GM15510 (cell line): ENCODE results near the gene HOXB6.

Source experiments
- POLR2A ChIP-seq: IDR thresholded peaks from 3 replicates; pipeline ENCODE4 v1.6.1; 2011; ENCODE audit warnings: borderline replicate concordance; ENCODE audit not compliant: insufficient read length; ENCODE audit errors: extremely low read depth

The HOXB6 gene

DNA sequence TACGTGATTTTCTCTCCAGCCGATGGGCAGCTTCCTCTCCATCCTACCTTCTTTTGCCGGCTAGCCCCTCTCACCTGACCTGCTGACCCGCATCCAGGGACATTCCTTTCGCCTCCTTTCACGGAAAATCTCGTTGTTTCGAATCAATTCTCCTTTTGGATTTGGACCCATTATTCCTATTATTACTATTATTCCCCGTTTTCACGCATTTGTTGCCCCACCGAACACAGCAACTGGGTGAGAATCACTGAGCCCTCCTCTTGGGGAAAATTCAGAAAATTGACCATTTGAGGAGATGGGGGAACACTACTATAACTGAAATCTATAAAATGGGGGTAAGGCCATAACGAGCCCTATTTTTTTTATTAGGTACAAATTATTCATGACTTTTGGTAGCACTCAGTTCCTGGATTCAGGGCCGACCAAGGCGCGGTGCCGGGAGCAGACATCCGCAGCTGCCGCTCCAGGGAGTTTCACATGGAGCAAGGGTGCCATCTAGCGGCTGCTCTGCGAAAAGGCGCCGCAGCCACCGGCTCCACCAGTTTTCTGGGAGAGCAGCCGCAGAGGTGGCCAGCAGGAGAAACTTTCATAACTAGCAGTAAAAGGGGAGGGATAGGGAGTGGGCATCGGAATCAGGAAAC lies 13.6 kb upstream of the HOXB6 start:
- no peak for TF ChIP-seq POLR2A

DNA sequence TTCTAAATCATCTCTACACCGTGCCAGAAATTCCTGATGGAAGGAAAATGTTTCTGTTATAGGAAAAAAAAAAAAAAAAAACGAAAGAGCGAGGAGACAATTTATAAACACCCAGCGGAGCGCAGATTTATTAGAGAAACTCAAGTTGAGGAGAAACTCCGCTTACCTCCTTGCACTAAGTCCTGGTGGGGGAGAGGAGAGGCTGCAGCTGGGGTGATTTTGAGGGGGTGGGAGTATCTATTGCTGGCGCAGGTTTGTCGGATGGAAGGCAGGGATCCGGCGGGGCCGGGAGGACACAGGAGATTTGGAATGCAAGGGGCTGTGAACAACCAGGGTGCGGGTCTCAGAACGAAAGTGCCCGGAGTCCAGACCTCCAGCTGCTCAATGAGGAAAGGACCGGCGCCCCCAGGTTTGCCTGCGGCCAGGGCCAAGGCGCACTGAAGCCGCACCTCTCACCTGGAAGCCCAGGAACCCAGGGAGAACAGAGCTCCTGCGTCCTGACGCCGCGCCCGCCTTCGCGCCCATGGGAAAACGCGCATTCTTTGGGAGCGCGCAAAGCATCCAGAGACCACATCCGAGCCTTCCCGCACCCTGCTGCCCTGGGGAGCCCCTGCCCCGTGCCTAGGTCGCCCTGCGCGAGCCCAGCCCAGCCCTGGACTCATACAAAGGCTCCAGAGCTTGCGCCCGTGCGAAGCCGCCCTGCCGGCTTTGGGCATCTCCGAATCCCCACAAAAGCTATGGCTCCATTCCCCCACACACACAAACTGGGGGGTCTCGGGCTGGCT lies 12.9 kb upstream of the HOXB6 start:
- no peak for TF ChIP-seq POLR2A

DNA sequence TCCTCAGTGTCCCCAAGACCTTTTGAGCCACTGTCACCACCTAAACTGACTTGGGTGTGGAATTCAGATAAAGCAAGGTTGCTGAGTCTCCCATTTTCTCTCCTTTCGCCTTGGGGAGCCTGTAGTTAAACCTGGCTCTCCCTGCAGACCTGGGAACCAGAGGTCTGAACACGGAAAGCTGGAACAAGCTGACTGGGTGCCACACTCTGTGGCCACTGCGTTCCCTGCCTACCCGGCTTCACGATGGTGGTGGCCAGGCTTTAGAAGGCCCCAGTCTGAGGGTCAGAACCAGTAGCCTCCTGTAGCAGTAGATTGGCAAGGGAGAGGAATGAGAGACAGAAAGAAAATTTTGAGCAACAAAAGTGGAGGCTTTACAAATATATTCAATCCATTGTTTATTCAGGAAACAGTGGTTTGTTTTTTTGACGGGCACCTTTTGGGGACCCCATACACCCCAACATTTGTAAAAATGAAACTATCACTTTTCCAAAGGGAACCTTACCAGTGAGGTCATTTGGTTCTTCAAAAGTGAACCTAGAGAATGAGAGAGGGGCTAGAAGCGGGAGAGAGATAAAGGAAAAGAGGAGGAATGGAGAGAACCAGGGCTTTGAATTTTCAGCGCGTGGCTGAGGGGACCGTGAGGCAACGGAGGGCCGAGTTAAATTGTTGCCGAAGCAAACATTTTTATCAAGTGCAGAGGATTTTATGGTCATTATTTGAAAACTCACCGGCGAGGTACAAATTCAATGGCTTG lies 12.1 kb upstream of the HOXB6 start:
- TF ChIP-seq POLR2A: no peak

DNA sequence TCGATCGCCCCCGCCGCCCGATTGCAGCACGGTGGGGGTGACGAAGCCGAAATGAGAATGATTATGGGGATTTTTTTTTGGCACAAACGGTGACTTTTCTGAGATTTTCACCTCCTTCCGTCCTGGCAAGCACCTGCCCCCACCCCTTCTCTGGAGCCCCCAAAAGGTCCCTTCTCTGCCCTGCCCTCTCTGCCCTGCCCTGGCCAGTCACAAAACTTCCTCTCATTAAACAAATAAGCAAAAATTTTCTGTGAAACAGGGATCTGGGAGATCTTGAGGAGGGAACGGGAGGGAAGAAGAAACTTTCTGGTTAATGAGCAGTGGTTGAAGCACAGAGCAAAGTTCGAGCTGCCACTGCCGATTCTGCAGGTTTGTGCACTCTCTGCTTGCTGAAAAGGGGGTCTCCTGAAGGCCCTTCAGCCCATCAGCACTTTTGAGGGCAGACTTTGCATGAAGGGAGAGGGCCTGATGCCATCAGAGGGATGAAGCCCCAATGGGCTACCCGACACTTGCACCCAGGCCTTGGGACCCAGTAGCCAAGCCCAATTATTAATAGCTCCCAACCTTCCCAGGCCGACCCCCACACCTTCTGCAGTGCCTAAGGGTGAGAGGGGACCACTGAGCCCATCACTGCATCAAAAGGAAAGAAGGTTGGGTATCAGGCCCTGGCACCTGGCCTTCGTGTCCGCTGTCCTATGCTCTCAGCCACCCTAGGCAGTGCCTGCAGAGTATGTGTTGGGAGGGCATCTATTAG lies 11.4 kb upstream of the HOXB6 start:
- no peak for TF ChIP-seq POLR2A

DNA sequence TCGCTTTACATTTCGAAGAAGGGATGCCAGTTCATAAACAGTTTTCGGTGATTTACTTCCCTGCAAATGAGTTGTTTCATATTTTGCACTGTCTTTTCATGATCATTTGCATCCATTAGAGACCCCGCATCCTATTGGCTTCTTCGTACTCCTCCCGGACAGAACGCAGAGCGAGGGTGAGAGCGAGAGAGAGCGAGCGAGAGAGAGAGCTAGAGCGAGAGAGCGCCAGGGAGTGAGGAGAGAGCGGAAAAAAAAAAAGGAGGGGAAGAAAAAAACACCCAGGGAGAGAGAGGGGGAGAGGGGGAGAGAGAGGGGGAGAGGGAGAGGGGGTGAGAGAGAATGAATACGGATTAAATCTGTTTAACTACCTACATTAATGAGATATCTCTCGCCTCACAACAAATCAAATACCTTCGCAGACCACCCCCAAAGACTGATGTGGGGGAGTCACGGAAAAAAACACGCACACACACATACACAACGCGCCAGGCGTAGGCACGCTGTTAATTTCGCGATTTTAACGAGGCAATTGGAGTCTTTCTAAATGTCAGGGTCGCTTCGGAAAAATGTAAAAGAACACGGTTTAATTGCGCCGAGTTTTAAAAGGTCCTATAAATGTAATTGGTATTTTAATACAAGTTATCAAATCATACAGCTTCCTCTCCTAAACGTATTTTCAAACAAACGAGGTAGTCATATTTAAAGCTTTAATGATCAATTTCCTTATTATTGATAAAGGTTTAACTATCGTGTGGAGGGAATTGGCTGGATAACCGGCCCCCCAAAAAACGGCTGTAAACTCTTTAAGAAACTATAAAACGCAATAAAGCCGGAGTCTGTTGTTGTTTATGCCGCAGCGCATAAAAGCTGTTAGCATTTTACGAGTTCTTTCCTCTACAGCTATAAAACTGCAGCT lies 10.5 kb upstream of the HOXB6 start, which contains the start of gene HOXB8:
Gene HOXB8 (minus strand): TSS at position 246 of the 916 bp plus-strand sequence. CDS start 588 bp downstream, outside the sequence.
- TF ChIP-seq POLR2A: no peak

DNA sequence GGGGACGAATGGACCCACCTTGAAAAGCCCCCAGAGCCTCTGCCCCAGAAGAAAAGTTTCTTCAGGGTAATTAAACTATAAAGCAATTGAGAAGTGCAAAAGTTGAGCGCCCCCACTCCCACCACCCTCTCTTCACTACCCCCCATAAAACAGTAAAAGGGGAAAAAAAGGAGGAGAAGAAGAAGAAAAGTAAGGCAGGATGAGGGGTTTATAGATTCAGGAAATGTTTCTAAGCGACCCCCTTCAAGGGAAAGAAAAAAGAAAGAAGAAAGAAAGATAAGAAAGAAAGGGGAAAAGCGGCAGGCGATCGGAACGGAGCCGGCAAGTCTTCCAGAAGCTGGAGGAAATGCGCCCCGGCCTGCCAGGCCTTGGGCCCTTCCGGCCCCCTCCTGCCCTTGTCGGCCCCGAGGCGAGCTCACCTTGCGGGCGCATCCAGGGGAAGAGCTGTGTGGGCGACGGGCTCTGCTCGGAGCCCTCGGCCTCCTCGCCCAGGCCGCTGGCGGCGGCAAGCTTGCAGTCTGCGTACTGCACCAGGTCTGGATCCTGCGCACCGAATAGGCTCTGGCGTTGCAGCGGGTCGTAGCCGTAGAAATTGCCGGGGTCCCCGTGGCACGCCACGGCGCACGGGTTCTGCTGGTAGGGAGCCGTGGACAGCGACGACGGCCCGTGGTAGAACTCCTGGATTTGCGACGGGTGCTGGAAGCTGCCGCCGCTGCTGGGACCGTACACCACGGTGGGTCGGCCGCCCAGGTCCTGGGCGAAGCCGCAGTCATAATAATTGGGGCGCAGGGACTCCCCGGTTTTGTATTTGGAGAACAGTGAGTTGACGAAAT lies 9.3 kb upstream of the HOXB6 start:
- TF ChIP-seq POLR2A: no peak

DNA sequence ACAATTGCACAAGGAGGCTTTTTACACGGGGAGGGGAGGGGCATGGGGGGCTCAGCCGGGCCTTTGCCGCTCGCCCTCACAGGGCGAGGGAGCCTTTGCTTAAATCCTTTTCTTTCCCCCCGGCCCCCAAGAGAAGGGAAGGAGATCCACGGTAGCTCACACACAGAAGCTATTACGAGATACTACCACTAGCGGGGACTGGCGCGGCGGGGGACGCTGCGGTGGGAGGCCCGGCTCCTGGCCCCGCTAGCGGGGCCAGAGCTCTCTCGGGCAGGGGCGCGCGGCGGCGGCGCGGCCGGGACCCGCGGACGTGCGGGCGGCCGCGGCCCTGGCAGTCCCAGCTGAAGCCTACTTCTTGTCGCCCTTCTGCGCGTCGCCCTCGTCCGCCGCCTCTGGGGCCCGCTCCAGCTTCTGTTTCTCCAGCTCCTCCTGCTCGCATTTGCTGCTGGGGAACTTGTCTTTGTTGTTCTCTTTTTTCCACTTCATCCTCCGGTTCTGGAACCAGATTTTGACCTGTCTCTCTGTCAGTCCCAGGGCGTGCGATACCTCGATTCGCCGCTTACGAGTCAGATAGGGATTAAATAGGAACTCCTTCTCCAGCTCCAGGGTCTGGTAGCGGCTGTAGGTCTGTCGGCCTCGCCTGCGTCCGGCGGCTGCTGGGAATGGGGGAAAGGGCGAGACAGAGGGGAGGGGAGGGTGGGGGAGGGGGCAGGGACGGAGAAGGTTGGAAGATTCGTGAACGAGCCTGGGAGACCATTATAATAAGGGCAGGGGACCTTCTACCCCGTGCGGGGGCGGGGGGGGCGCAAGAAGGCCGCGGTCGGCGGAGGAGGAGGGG lies 8.3 kb upstream of the HOXB6 start:
- TF ChIP-seq POLR2A: no peak

DNA sequence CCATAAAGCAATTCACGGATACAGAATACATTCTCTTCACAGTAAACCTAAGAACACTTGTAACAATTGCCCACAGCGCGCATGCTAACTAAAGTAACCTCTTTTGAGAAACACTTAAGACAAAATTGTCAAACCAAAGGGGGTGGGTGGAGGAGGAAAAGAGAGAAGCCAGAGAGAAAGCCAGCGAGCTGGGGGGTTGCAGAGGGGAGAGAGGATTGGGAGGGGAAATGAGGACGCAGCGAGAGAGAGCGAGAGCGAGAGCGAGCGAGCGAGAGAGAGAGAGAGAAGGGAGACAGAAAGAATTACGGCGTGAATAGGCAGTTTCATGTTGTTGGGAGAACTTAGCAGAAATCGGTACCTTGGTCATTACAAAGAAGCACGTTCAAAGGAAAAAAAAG lies 7.7 kb upstream of the HOXB6 start:
- TF ChIP-seq POLR2A: no peak

DNA sequence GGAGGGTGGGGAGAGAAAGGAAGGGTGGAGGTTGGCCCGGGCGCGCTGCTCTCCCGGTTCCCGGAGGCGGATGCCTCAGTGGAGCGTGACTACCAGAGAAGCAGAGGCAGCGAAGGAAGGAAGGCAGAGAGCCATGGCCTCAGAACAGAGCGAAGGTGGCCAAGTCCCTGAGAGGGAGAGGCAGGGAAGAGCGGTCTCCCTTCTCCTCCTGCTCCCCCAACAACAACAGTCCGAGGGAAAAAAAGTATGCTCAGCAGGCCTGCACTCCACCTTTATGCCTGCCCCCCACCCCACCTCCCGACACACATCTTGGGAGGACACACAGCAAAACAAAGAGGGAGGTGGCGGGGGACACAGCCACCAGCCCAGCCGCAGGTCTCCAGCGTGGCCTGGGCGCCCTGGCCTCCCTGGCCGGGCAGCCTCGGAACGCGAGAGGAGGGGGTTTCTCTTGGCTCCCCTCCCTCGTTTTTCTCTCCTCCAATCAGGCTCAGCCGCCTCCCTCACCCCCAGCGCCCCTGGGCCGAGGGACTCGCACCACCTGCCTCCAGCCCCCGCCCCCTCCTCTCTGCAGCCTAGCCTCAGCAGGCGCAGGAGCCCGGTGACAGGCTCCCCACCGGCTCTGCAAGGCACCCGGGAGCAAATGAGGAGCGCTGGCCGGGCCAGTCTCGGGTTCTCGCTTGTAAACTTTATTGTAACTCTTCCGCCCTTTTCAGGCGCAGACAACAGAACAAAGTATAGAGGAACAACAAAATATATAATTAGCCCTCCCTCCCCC lies 7.1 kb upstream of the HOXB6 start:
- no peak for TF ChIP-seq POLR2A

DNA sequence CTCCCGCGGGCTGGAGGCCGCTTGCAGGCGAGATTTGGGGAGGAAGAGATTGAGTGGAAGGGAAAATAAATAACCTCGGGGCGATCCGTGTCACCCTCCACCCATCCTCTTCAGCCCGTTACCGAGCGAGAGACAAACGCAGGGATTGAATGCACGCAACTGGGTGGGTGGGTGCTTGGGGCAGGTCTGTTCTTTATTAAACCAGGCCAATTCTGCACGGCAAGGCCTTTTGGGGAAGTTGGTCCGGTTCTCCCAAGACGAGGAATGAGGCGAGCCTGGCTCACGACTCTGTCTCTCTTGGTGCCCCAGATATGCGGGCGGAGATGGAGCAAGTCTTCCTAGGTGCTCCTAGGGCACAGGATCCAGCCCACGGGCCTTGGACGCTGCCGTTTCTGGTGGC lies 6.4 kb upstream of the HOXB6 start:
- no peak for TF ChIP-seq POLR2A
